Lower leg skin (tissue), 3 donors: ENCODE measurements around the gene ABCG2.

Source experiments
- POLR2A ChIP-seq, 2 donors: fragments of 450-650 bp; IDR thresholded peaks; one replicate each; pipeline ENCODE4 v1.6.1; 2016 to 2017; ENCODE audit warnings: antibody characterized with exemption in 2 of 2, mild to moderate bottlenecking in 1 of 2, moderate library complexity in 1 of 2
- TF ChIP-seq, protein P1 (sequence below), 3 donors: fragments of 450-650 bp; IDR thresholded peaks; one replicate each; pipeline ENCODE4 v1.5.1; 2016; ENCODE audit warnings: antibody characterized with exemption in 3 of 3, mild to moderate bottlenecking in 3 of 3, moderate library complexity in 2 of 3

DNA sequence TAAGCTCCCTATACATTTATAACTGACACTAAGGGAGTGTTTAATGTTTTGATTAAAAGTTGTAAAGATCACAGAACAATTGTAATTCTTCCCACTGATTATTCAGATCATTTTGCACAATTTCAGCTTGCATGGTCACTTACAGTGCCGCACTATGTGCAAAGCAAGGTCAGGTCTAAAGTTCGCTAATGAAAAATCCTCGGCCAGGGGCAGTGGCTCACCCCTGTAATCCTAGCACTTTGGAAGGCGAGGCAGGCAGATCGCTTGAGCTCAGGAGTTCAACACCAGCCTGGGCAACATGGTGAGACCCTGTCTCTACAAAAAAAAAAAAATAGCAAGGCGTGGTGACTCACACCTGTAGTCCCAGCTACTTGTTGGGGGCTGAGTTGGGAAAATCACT, 94.0 kb downstream of the ABCG2 start:
- TF ChIP-seq, protein P1, sequence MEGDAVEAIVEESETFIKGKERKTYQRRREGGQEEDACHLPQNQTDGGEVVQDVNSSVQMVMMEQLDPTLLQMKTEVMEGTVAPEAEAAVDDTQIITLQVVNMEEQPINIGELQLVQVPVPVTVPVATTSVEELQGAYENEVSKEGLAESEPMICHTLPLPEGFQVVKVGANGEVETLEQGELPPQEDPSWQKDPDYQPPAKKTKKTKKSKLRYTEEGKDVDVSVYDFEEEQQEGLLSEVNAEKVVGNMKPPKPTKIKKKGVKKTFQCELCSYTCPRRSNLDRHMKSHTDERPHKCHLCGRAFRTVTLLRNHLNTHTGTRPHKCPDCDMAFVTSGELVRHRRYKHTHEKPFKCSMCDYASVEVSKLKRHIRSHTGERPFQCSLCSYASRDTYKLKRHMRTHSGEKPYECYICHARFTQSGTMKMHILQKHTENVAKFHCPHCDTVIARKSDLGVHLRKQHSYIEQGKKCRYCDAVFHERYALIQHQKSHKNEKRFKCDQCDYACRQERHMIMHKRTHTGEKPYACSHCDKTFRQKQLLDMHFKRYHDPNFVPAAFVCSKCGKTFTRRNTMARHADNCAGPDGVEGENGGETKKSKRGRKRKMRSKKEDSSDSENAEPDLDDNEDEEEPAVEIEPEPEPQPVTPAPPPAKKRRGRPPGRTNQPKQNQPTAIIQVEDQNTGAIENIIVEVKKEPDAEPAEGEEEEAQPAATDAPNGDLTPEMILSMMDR (IDR thresholded peaks at IDR 0.05): no peak
- TF ChIP-seq POLR2A (IDR thresholded peaks at IDR 0.05): no peak
